Effector memory CD8-positive, alpha-beta T cell (primary cell): ENCODE measurements around the gene GRID2.
"Not testable (repeated sequence)": the region's sequence is repeated elsewhere in the genome, so short reads cannot be mapped to it uniquely, and the experiment has no call there.

ENCODE experiments used
- ATAC-seq: fragments of 150-1000 bp; cut with Tn5 transposase; replicated peaks from 2 replicates; pipeline ENCODE4 v1.10.0; 2021; ENCODE audit warnings: mild to moderate bottlenecking, moderate library complexity
- DNase-seq, 3 experiments: peaks; one replicate each; pipeline ENCODE4 v3.0.0; 2021
- H3K27ac Mint-ChIP-seq, 2 donors: one replicate each; pipeline ENCODE4 v1.8.0; 2022; ENCODE audit warnings: mild to moderate bottlenecking in 2 of 2, mixed read lengths in 2 of 2, moderate library complexity in 2 of 2
- H3K27me3 Mint-ChIP-seq, 2 donors: one replicate each; pipeline ENCODE4 v1.8.0; 2022; ENCODE audit warnings: mixed read lengths in 2 of 2
- H3K36me3 Mint-ChIP-seq: one replicate; pipeline ENCODE4 v1.8.0; 2022; ENCODE audit warnings: mild to moderate bottlenecking, moderate library complexity, mixed read lengths; ENCODE audit not compliant: insufficient read depth
- H3K4me1 Mint-ChIP-seq, 2 donors: one replicate each; pipeline ENCODE4 v1.8.0; 2022; ENCODE audit warnings: low read depth in 2 of 2, mixed read lengths in 2 of 2
- H3K4me3 Mint-ChIP-seq, 2 donors: one replicate each; pipeline ENCODE4 v1.8.0; 2022; ENCODE audit warnings: mild to moderate bottlenecking in 2 of 2, mixed read lengths in 2 of 2, moderate library complexity in 2 of 2
- H3K9me3 Mint-ChIP-seq, 2 donors: one replicate each; pipeline ENCODE4 v1.8.0; 2022; ENCODE audit warnings: mixed read lengths in 2 of 2

Gene GRID2

GRCh38 chr4:93300780-93301555, 997.2 kb downstream of the GRID2 start:
- ATAC-seq, H3K4me1 Mint-ChIP-seq, H3K36me3 Mint-ChIP-seq, H3K4me3 Mint-ChIP-seq, DNase-seq, H3K27me3 Mint-ChIP-seq, H3K27ac Mint-ChIP-seq: not testable (repeated sequence)
- H3K9me3 Mint-ChIP-seq, result peaks cover 7 to 14% of the 10 kb centered on the region in 2 donors

- Mint-ChIP-seq H3K27ac (no peak overlapping the region), H3K36me3 (no peaks in the 10 kb centered on the region), H3K4me1 (no peaks in the 10 kb centered on the region), H3K4me3 (no peak overlapping the region), H3K9me3 (peaks cover 6 to 14% of the 10 kb centered on the region in 2 donors), H3K27me3 (no peaks in the 10 kb centered on the region)
- ATAC-seq (no peak), DNase-seq (no peak)
Observed at GRCh38 chr4:93302310-93302709, 998.5 kb downstream of the GRID2 start.

GRCh38 chr4:93303440-93303839, 999.7 kb downstream of the GRID2 start:
- H3K4me3 Mint-ChIP-seq, result no peak overlapping the region
- no peak for DNase-seq
- no peak overlapping the region for H3K27ac Mint-ChIP-seq
- no peaks in the 10 kb centered on the region for H3K4me1 Mint-ChIP-seq
- H3K36me3 Mint-ChIP-seq, result no peaks in the 10 kb centered on the region
- peaks cover 4 to 14% of the 10 kb centered on the region in 2 donors for H3K9me3 Mint-ChIP-seq
- no peak for ATAC-seq
- no peaks in the 10 kb centered on the region for H3K27me3 Mint-ChIP-seq

- no peak for ATAC-seq
- peaks cover 0 to 5% of the 10 kb centered on the region in 2 donors for H3K9me3 Mint-ChIP-seq
- no peak overlapping the region for H3K27ac Mint-ChIP-seq
- no peak overlapping the region for H3K4me3 Mint-ChIP-seq
- no peaks in the 10 kb centered on the region for H3K36me3 Mint-ChIP-seq
- H3K27me3 Mint-ChIP-seq, result no peaks in the 10 kb centered on the region
- H3K4me1 Mint-ChIP-seq, result no peaks in the 10 kb centered on the region
- DNase-seq, result no peak
Observed at GRCh38 chr4:93312299-93312698, 1008.5 kb downstream of the GRID2 start.

- no peaks in the 10 kb centered on the region for H3K27me3 Mint-ChIP-seq
Observed at GRCh38 chr4:93313197-93313596, 1009.4 kb downstream of the GRID2 start.

GRCh38 chr4:93317057-93317456, 1013.3 kb downstream of the GRID2 start:
- Mint-ChIP-seq H3K4me1 (no peaks in the 10 kb centered on the region), H3K27me3 (no peaks in the 10 kb centered on the region), H3K27ac (no peak overlapping the region), H3K36me3 (no peaks in the 10 kb centered on the region), H3K4me3 (no peak overlapping the region), H3K9me3 (peaks cover 0 to 8% of the 10 kb centered on the region in 2 donors)
- ATAC-seq (no peak), DNase-seq (no peak)

More at GRCh38 chr4:93313197-93313596, 1009.4 kb downstream of the GRID2 start:
- Mint-ChIP-seq H3K4me1 (no peaks in the 10 kb centered on the region), H3K9me3 (peaks cover 0 to 5% of the 10 kb centered on the region in 2 donors), H3K27ac (no peak overlapping the region), H3K36me3 (no peaks in the 10 kb centered on the region), H3K4me3 (no peak overlapping the region)
- DNase-seq (no peak), ATAC-seq (no peak)

GRCh38 chr4:93317561-93317960, 1013.8 kb downstream of the GRID2 start:
- H3K4me1 Mint-ChIP-seq, result no peaks in the 10 kb centered on the region

GRCh38 chr4:93319041-93319440, 1015.3 kb downstream of the GRID2 start:
- Mint-ChIP-seq H3K27ac (no peak overlapping the region), H3K9me3 (peaks cover 0 to 8% of the 10 kb centered on the region in 2 donors), H3K27me3 (no peaks in the 10 kb centered on the region), H3K4me1 (no peaks in the 10 kb centered on the region), H3K36me3 (no peaks in the 10 kb centered on the region), H3K4me3 (no peak overlapping the region)
- DNase-seq (no peak), ATAC-seq (no peak)

More at GRCh38 chr4:93317561-93317960, 1013.8 kb downstream of the GRID2 start:
- no peak for DNase-seq
- Mint-ChIP-seq H3K9me3 (peaks cover 0 to 8% of the 10 kb centered on the region in 2 donors), H3K4me3 (no peak overlapping the region), H3K36me3 (no peaks in the 10 kb centered on the region), H3K27ac (no peak overlapping the region), H3K27me3 (no peaks in the 10 kb centered on the region)
- no peak for ATAC-seq

GRCh38 chr4:93320356-93320755, 1016.6 kb downstream of the GRID2 start:
- H3K36me3 Mint-ChIP-seq, result no peaks in the 10 kb centered on the region
- H3K27ac Mint-ChIP-seq, result no peak overlapping the region
- DNase-seq, result no peak
- H3K9me3 Mint-ChIP-seq, result peaks cover 7 to 8% of the 10 kb centered on the region in 2 donors
- ATAC-seq, result no peak
- H3K4me3 Mint-ChIP-seq, result no peak overlapping the region
- no peaks in the 10 kb centered on the region for H3K27me3 Mint-ChIP-seq
- no peaks in the 10 kb centered on the region for H3K4me1 Mint-ChIP-seq

GRCh38 chr4:93327346-93327745, 1023.6 kb downstream of the GRID2 start:
- Mint-ChIP-seq H3K9me3 (peaks cover 10 to 24% of the 10 kb centered on the region in 2 donors), H3K27ac (no peak overlapping the region), H3K4me1 (no peaks in the 10 kb centered on the region), H3K4me3 (no peak overlapping the region), H3K36me3 (no peaks in the 10 kb centered on the region), H3K27me3 (no peaks in the 10 kb centered on the region)
- ATAC-seq (no peak), DNase-seq (no peak)

GRCh38 chr4:93334003-93334402, 1030.2 kb downstream of the GRID2 start:
- no peaks in the 10 kb centered on the region for H3K4me1 Mint-ChIP-seq
- ATAC-seq, result no peak
- H3K9me3 Mint-ChIP-seq, result peaks cover 9 to 22% of the 10 kb centered on the region in 2 donors
- no peak overlapping the region for H3K27ac Mint-ChIP-seq
- H3K27me3 Mint-ChIP-seq, result no peaks in the 10 kb centered on the region
- H3K4me3 Mint-ChIP-seq, result no peak overlapping the region
- H3K36me3 Mint-ChIP-seq, result no peaks in the 10 kb centered on the region
- DNase-seq, result no peak

- Mint-ChIP-seq H3K4me3 (no peak overlapping the region), H3K27ac (no peak overlapping the region), H3K9me3 (peaks cover 8 to 15% of the 10 kb centered on the region in 2 donors), H3K27me3 (no peaks in the 10 kb centered on the region), H3K36me3 (no peaks in the 10 kb centered on the region), H3K4me1 (no peaks in the 10 kb centered on the region)
- ATAC-seq (no peak), DNase-seq (no peak)
Observed at GRCh38 chr4:93337196-93337595, 1033.4 kb downstream of the GRID2 start.

- DNase-seq, result no peak
- ATAC-seq, result no peak
- no peaks in the 10 kb centered on the region for H3K4me1 Mint-ChIP-seq
- no peak overlapping the region for H3K4me3 Mint-ChIP-seq
- no peaks in the 10 kb centered on the region for H3K27me3 Mint-ChIP-seq
- H3K36me3 Mint-ChIP-seq, result peaks cover 2% of the 10 kb centered on the region
- H3K27ac Mint-ChIP-seq, result no peak overlapping the region
- H3K9me3 Mint-ChIP-seq, result peaks cover 7 to 9% of the 10 kb centered on the region in 2 donors
Observed at GRCh38 chr4:93342738-93343137, 1039.0 kb downstream of the GRID2 start.

- Mint-ChIP-seq H3K36me3 (peaks cover 2% of the 10 kb centered on the region), H3K27ac (no peak overlapping the region), H3K27me3 (no peaks in the 10 kb centered on the region), H3K9me3 (peaks cover 6 to 12% of the 10 kb centered on the region in 2 donors), H3K4me1 (no peaks in the 10 kb centered on the region), H3K4me3 (no peak overlapping the region)
- DNase-seq (no peak), ATAC-seq (no peak)
Observed at GRCh38 chr4:93346840-93347239, 1043.1 kb downstream of the GRID2 start.
